SHP77 treated with DMSO at 0.1 percent for 48 hours (cell line): Measurements from ENCODE around the gene CYSLTR2.

ENCODE experiments used
- DNase-seq: peaks from one replicate; lab custom pipeline; 2025; lab: John Stamatoyannopoulos, UW

Gene CYSLTR2, protein sequence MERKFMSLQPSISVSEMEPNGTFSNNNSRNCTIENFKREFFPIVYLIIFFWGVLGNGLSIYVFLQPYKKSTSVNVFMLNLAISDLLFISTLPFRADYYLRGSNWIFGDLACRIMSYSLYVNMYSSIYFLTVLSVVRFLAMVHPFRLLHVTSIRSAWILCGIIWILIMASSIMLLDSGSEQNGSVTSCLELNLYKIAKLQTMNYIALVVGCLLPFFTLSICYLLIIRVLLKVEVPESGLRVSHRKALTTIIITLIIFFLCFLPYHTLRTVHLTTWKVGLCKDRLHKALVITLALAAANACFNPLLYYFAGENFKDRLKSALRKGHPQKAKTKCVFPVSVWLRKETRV

DNA sequence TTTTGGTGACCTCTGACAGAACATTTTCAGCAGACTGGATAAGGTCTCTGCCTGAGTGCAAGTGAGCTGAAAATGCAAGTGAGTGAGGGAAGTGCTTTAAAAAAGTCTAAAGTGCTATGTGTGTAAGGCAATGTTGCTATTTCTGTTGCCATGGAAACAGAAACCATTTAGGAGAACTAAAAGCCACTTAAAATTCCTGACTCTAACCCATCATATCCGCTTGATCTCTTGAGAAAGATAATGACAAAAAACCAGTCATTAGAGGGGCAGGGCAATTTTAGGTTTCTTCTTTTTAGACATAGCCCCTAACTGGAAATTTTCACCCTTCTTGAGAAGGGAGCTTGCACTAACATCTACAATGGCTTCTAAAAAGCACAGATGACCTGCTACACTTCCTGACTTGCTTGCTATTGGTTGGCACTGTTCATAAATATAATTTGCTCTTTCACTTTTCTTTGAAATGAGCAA, at the start of gene CYSLTR2:
Gene CYSLTR2, plus strand, starts transcription at position 458 of the 468 bp plus-strand sequence. CDS start 52,889 bp downstream, outside the sequence.
- DNase-seq: no peak

DNA sequence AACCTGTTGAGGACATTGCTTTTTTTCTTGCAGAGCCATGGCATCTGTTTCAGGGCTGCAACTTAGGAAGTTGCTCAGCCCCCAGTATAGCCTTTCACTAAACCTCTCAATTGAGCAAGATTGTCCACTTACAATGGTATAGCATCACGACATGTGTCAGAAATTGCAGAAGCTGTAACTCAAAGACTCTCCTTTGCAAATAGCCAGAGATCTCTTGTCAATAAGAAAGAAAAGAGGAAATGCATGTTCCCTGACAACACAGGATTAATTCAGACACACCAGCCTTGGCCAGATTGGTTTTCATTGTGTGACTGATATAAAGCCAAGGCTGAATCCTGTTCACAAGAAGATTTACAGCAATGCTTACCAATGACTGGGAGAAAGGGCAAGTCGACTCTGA, 38.7 kb upstream of the CYSLTR2 start:
- no peak for DNase-seq

DNA sequence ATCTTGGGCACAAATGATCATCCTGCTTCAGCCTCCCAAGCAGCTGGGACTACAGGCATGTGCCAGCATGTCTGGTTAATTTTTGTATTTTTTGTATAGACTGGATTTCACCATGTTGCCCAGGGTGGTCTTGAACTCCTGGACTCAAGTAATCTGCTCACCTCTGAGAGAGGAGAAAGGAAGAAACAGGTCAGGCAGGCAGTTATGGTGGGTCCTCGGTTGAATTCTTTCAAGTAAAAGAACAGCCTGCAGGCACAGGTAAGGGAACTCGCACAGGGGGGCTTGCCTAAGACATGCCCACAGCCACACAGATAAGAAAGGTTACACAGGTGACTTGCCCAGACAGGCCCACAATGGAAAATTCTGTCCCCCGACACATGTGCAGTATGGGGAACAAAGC, 34.8 kb upstream of the CYSLTR2 start:
- DNase-seq: no peak

DNA sequence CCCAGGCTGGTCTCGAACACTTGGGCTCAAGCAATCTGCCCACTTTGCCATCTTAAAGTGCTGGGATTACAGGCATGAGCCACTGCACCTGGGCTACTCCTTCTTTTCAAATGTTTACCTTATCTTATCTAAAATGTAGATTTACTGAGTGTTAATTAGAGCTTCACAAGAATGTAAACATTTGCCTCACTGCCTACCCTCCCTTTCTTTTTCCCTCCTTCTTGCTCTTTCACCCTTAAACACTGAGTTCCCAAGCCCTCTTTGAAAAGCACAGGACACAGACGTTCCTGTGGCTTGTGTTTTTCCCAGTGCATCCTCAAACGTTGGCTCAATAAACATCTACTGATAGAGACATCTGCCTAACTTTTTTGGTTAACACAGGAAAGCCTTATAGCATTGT, 32.7 kb upstream of the CYSLTR2 start:
- DNase-seq: no peak

DNA sequence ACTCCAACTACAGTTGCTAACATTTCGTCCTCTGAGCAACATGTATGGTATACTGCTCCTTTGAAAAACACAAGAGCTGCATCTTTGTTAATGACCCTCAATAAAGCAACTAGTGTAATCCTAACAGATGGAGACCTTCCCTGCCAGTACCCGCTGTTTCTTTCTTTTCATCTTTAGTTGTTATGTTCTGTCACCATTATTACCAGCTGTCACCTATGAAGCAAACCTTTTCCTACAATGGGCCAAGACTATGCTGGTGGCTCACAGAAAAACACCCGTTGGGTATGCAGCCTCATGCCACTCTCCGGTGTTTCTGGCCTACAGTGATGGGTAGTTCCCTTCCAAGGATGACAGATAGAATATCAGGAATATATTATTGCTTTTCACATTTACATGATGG, 29.7 kb upstream of the CYSLTR2 start:
- DNase-seq: no peak

DNA sequence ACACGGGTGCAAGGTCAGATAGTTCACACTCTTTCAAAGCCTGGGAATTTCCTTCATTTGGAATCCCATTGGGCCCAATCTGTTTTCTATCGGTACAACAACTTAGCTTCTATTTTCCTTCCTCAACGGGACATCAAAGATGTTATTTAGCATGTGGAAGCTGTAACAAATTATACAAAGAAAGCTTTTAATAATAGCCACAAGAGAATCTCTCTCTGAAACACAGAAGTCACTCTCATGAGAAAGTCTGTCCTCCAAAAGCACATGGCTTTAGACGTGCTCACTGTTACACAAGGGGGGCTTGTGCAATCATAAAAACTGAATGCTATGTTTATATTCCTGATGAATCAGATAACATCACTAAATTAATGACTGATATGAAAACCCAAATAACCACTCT, 28.9 kb upstream of the CYSLTR2 start:
- DNase-seq: no peak

DNA sequence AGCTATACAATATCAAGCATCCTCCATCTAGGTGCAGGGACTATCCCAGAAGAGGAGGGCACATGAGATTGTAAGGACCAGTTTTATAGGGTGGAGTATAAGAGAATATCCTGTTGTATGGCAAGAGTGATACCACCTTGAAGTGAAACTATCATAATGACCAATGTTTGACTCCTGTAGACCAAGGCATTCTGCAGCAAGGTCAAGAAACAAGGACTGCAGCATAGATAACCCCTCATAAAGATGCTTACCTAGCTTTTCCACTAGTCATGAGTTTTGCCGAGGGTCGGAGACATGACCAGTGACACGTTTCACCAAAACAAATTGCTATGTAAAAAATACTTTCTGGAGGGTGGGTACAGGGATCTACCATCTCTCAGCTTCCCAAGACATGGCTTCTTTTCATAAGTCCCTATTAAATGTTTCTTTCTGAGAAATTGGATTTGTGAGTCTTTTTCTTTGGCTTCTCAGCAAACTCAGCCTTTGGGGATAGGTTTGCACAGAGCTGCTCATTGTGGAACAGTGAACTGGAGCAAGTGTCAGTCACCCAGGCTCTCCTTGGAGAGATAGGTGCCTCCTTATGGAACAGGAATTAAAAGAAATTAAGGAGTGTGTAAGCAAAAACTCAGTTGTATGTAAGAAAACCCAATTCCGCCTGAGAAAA, 28.2 kb upstream of the CYSLTR2 start:
- no peak for DNase-seq

DNA sequence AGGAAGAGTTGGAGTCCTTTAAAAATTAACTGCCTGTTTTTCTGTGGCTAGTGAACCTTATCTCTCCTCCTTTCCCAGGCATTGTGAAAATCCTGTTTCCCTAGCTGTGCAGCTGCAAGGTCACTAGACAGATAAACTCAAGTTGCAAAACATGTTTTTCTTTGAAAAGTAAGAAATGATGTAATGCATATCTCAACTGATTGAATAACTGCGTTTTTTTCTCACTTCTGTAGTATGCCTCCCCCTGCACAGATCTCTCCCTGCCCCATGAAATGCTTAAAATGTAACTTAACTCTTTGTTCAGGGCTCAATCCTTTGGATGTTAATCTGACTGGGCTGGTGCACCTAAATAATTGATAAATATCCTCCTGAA, 27.7 kb upstream of the CYSLTR2 start:
- DNase-seq: no peak

DNA sequence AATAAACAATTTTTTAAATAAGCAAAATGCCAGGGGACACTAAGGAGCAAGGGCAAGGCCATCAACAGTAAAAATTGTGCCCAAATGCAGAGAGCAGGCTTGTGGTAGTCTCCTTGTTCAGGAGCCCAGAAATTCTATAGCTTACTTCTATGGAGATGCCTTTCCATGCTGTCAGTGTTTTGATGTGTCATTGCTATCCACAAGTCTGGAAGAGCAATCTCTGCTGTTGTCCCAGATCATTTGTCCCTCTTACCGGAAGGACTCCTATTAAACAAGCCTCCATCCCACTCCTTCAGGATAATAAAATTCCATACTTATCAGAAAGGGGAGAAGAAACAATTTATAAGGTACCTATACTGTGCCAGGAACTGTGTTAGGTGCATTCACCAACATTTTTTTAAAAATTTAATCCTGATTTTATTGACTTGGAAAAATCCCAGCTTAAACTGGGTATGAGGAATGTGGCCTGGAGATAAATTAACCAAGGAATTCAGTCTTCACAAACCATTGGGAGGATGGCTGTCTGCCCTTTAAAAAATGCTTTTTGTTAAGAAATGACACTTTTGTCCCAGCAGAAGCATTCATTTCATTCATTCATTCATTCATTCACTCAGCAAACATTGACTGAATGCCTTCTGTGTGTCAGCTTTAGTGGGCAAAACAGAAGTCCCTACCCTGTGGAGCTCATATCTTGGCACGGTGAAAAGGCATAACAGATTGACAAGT, 26.8 kb upstream of the CYSLTR2 start:
- no peak for DNase-seq

DNA sequence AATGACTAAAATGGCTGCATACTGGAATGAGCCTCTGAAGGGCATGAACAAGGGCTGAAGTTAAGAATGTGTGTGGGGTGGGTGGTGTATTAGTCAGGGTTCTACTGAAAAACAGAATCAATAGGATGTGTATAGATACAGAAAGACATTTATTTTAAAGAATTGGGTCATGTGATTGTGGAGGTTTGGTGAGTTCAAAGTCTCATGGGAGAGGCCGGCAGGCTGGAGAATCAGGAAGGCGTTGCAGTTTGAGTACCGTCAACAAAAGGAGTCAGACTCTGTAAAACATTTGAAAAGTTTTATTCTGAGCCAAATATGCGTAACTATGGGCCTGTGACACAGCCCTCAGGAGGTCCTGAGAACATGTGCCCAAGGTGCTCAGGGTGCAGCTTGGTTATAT, 24.5 kb upstream of the CYSLTR2 start:
- no peak for DNase-seq

DNA sequence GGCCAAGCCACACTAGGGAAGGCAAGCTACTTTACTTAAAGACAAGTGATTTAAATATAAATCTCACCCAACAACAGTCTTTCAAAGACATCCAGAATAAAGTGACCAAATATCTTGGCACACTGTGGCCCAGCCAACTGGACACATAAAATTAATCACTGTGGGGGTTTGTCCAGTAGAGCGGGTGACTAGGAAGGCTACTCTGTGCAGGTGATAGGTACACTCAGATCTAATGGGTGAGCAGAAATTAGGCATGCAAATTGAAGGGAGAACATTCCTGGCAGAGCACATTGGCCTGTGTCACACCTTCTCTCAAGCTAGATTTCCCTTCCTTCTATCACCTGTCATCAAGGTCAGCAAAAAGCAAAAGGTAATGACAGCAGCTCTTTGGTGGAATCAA, 23.4 kb upstream of the CYSLTR2 start:
- no peak for DNase-seq

DNA sequence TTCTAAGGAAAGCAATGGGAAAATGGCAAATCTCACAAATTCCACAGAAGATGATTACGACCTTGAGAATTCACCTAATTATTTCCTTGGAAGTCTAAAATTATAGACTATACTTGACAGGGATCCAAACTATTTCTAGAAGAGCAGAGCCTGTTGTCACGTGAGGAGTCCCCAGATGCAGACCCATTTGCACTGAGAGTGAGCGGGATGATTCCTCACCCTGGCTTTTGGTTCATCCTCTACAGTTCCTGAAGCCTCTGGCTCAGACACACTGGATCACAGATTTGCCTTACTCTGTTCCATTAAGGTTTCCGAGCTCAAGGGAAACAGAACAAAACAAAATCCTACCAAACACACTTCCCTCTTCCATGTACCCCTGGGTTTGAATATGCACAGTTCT, 23.0 kb upstream of the CYSLTR2 start:
- DNase-seq: no peak

DNA sequence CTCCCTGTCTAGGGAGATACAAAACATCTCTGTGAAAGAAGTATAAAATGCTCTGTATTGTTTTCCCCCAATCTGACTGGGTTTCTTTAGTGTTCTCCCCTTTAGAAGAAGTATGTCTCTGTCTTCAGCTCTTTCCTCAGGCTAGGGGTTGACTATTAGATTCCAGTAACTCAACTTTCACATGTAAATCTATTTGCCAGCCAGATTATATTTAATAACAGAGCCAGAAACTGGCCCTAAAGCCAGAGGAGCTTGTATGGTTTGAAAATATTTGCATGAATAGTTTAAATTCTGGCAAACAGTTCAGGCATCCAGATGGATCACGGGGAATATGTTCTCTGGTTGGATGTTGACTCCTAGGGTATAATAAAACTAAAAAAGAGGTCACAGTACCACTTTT, 22.3 kb upstream of the CYSLTR2 start:
- DNase-seq: no peak

DNA sequence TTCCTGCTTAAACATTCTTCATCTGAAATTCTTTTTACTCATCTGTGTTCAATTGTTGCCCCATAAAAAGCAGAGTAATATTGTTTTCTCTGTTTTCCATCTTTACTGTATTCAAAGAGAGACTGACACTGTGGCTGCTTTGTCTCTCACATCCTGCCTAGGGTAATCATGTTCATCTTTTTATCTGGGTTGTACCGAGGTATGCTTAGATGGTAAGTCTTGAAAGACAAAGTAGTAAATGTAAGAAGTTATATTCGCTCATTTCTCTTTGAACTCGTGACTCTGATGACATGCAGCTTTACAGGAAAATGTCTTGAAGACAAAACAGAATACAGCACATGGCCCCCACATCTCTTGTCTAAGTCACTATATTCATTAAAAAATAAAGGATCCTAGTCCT, 20.0 kb upstream of the CYSLTR2 start:
- no peak for DNase-seq

DNA sequence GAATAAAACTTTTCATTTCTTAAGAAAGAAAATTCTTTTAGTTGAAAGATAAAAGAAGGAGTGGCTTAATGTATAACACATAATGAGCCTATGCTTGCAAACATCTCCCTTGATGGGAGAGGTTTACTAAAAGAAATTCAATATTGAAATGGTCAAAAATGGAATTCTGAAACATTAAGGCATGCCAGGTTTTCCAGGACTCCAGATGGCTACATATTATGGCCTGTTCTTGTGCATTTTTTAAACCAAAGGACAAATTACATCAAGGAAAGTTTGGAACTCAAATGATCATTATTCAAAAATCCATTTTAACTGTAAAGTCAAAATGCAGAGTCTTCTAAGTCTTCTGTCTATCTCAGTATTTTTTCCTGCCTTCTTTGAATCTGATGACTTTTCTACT, 19.1 kb upstream of the CYSLTR2 start:
- no peak for DNase-seq

DNA sequence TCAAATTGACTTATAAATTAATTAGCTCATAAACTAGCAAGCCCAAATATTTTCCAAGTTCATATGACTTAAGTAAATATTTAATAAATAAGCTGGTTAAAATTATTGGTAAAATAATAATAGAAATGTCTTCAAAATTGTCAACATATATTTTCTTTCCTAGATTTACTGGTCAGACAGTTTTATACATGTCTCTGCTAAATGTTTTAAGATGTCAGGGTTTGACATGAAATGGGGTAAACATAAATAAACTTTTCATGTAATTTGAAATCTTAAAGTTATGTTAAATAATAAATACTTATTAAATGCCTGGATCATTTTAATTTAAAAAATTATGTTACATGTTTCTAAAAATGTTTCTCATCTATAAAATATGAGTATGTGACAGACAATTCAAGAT, 18.3 kb upstream of the CYSLTR2 start:
- DNase-seq: no peak

DNA sequence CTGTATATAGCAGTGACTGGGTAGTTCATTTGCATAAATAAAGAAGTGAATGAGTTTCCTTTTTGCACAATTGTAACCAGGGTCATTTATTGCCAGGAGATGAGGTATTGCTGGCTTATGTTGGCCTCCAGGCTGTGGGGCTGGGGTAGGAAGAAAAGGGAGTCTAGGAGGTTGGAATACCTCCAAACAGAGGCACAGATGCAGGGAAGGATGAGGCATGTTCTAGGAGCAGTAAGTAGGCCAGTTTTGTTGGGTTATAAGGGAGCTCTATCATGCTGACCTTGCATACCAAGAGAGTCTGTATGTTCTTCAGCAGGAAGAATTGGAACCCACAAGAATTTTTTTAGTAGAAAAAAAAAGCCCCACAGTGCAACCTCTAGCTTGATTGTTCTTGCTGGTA, 17.2 kb upstream of the CYSLTR2 start:
- no peak for DNase-seq

DNA sequence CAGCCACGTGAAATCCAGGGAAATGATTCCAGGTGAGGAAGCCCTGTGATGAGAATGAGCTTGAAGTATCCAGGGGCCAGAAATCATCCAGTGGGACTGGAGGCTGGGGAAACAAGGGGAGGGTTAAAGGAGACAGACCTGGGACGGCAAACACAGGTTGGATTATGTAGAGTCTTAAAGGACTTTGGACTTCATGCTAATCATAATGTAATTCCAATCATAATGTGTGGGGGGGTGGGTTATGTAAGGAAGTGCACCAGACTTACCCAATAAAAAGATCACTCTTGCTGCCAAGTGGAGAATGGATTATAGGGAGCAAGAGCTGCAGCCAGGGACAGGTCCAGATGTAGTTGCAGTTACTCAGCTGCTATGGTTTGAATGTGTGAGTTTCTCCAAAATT, 16.1 kb upstream of the CYSLTR2 start:
- DNase-seq: no peak

DNA sequence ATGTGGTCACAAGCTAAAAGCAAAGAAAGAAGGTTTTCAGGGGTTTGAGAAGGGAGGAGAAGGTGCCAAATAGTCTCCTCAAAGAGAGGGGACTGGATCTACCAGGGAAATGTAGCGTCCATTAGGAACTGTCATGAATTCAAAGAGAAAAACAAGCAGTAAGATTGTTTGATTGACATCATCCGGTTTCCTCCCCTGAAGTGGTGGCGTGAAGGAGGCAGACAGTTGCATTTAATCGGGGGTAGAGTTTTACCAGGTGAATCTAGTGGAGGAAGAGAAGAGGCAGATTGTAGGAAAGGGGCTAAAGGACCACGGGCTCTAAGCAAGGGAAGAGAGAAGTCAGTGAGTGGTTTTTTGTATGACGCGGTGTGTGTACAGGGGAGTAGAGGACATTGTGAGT, 13.0 kb upstream of the CYSLTR2 start:
- no peak for DNase-seq

DNA sequence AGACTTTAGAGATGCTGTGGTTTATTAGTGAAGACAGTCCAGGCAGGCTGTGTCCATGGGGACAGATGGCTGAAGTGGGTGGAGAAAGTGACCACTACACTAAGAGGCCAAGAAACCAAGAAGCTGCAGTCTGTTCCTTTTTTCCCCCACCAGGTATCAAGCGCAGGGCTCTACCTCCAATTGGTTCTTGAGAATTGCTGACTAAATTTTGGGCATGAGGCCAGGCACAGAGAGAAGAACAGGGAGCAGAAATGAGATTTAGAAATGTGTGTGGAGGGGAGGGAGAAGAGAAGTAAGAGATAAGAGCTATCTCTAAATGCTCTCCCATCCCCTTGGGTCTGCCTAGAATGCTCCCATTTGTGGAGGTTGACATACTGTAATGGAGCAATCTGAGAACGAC, 12.3 kb upstream of the CYSLTR2 start:
- DNase-seq: no peak

DNA sequence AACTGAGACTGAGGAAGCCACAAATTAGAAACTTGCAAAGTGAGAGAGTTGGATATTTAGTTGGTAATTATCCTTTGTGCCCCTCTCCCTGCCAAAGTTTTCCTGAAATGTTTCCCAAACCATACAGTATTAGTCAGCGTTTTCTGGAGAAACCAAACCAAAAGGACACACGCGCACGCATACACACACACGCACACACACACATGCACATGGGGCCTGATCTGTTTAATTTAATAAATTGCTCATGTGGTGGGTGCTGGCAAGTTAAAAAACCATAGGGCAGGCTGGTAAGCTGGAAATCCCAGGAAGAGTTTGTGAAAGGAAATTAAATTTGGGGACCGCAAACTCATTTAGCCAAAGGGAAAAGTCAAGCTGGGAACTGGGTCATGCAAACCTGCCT, 11.7 kb upstream of the CYSLTR2 start:
- DNase-seq: no peak

DNA sequence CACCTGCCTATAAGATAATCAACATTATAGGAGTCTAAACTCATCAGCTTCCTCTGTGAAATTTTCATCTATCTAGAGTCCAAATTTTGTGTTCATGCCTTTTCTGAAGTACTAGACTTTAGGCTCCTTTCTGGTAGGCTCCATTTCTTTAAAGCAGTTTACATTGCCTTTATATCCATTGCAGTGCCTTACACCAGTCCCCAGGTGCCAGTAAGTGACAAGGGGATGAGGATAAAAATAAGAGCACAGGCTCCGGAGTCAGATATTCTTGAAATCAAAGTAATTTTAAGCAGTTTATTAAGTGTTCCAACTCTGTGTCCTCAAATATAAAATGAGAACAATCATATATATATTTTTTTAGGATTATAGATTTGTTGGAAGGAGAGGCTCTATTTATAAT, 10.6 kb upstream of the CYSLTR2 start:
- no peak for DNase-seq

DNA sequence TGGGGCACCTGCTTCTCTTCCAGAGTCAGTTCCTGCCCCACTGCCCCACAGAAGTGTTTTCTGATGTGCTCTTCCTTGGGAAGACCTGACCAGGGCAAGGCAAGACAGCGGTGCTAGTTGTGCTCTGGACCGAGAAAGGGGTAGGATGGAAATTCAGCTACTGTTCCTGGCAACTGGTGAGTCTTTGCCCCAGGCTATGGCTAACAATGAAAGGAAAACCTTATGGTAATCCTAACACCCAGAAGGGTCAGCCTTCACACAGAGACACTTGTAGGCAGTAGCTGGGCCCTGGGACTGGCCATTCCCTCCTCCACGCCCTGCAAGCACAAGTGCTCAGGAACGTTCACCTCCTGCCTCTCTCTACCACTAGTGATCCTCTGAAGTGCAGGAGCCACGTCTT, 9.6 kb upstream of the CYSLTR2 start:
- DNase-seq: no peak
